RWPE1 (cell line): ENCODE measurements around the gene SUN2.
A peak's percentile ranks its signal among the peaks of the same experiment; 100 is the strongest.

Source experiments
- CTCF ChIA-PET: fragments of 350-600 bp; sonication (Branson Sonifier 250); formaldehyde crosslinking; extraction: SDS; loops from one replicate; lab custom pipeline; 2021; lab: Yijun Ruan, JAX
- POLR2A ChIA-PET: fragments of 400-600 bp; formaldehyde crosslinking; extraction: SDS; loops from one replicate; lab custom pipeline; 2020; ENCODE audit warnings: antibody characterized with exemption; ENCODE audit not compliant: low non-redundant PET; lab: Yijun Ruan, JAX
- DNase-seq: peaks from one replicate; pipeline ENCODE4 v3.0.0; 2012; ENCODE audit warnings: low spot score
- H3K27ac ChIP-seq: fragments of 450-650 bp; 2 replicates; pipeline ENCODE4 v1.5.1; 2017
- TF ChIP-seq, protein P1 (sequence below): fragments of 450-650 bp; conservative IDR thresholded peaks from 2 replicates; pipeline ENCODE4 v1.5.1; 2017; ENCODE audit warnings: low read depth, mild to moderate bottlenecking

Gene SUN2

DNA sequence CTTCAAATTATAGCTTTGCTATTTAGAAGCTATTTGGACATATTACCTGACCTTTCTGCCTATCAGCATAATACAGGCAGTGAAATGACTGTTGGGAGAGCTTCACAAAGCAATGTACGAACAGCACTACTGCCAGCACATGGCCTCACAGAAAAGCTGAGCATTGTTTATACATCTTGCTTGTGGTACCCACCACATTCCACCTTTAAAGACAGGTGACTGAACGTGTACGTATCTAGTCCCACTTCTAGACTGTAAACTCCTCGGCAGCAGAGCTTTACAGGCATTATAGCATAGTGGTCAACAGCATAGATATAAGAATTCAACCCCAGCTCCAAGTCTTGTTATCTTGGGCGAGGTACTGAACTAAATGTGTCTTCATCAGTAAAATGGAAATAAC, 56.7 kb downstream of the SUN2 start:
- ChIA-PET CTCF (interaction anchor here (0.9 to 2.0 kb wide), 2 partner anchors 18 to 34 kb away, joined by 3 to 7 read pairs; partner anchors contain the start of gene TOMM22), POLR2A (interaction anchor here (0.9 kb wide), 1 partner anchor 17 kb away, joined by 4 read pairs; the partner anchor contains the start of gene TOMM22)
- no peak for DNase-seq
- TF ChIP-seq, protein P1, sequence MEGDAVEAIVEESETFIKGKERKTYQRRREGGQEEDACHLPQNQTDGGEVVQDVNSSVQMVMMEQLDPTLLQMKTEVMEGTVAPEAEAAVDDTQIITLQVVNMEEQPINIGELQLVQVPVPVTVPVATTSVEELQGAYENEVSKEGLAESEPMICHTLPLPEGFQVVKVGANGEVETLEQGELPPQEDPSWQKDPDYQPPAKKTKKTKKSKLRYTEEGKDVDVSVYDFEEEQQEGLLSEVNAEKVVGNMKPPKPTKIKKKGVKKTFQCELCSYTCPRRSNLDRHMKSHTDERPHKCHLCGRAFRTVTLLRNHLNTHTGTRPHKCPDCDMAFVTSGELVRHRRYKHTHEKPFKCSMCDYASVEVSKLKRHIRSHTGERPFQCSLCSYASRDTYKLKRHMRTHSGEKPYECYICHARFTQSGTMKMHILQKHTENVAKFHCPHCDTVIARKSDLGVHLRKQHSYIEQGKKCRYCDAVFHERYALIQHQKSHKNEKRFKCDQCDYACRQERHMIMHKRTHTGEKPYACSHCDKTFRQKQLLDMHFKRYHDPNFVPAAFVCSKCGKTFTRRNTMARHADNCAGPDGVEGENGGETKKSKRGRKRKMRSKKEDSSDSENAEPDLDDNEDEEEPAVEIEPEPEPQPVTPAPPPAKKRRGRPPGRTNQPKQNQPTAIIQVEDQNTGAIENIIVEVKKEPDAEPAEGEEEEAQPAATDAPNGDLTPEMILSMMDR = no peak
- H3K27ac ChIP-seq = peak overlapping the region; percentile 65

DNA sequence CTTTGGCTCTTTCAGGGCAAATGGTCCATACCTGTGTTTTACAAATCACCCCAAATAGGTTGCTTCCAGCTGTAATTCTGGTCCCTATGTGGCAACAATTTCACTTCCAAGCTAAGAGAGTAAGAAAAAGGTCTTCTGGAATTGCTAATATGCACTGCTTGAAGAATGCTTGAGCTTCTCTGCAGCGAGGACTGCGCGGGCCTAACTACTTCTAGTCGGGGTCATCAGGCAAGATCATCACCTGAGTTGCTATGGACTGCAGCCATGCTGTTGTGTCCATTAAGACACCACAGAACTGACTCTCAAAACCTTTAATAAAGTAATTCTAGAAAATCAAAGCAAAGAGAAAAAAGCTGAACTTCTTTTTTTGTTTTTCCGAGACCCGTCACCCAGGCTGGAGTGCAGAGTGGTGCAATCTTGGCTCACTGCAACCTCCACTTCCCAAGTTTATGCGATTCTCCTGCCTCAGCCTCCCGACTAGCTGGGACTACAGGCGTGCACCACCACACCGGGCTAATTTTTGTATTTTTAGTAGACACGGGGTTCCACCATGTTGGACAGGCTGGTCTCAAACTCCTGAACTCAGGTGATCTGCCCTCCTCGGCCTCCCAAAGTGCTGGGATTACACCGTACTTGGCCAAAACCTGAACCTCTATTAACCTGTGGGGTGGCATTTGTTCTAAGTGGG, 57.2 kb downstream of the SUN2 start:
- POLR2A ChIA-PET = interaction anchor here (0.6 kb wide), 1 partner anchor 251 kb away, joined by 11 read pairs; no protein-coding TSS in a partner anchor
- TF ChIP-seq, protein P1 = no peak
- CTCF ChIA-PET = interaction anchor here (0.9 to 2.0 kb wide), 2 partner anchors 17 to 33 kb away, joined by 3 to 7 read pairs; partner anchors contain the start of gene TOMM22
- DNase-seq = no peak
- peak overlapping the region; percentile 65 for H3K27ac ChIP-seq

DNA sequence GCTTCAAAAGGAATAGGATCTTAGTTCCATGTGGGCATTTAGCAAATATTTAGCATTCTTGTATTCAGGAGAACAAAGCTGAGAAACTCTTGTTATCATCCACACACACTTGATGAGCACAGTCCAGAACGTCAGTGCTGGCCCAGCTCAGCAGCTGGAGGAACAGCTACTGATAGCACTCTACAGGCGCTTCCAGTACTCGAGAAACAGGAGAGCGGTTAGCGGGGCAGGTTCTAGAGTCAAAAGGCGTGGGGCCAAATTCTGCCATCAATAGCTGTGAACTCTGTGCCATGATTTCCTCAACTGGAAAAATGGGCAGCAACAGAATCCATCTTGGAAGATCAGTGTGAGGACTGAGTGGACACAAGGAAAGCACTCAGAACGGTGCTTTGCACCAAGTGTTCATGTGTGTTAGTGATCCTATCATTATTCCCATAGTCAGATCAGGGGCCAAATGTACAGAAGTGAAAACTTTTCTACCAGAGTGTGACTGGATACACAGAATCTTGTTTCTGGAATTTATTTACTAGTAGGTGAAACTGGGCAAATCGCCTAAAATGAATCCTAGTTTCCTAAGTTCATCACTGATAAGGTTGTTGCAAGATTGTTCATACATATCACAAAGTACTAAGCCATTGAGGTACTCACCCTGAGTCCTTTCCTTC, 58.2 kb downstream of the SUN2 start:
- ChIA-PET CTCF (no interaction called here), POLR2A (no interaction called here)
- H3K27ac ChIP-seq = peak overlapping the region; percentile 77
- DNase-seq = no peak
- TF ChIP-seq, protein P1 = no peak

DNA sequence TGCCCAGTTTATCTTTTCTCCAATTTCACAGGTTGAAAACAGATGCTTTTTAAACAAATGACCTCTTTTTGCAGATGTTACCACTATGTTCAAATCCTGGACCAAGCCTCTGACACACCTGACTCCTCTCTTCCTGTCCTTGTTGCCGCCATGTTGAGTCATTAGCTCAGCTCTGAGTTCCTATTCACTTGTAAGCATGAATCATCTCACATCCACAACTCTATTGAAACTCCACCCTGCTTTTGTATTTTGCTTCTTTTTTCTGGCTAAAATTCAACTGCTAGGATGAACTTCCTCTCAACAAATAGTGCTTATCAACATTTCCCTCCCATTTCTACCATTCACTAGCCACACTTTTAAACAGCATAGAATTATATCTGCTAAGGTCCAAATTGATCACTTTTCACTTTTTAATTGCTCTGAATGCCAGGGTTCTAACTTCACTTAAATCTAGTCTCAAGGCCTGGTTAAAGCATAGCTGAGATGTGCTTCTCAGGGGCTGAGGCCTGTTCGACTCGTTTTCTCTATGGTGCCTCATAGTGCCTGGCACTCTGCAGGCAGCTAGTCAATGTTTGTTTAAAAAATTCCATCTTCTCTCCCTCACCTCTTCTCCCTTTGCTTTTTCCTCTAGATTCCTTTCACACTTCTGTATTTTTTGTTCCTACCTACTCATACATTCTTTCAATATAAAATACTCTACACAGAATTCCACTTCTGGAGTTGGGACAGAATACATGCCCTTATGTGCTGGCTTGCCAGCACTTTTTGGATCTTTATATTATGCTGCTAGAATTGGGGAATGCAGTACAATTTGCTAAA, 59.0 kb downstream of the SUN2 start:
- ChIA-PET CTCF (interaction anchor here (0.7 kb wide), 1 partner anchor 468 kb away, joined by 3 read pairs; no protein-coding TSS in a partner anchor), POLR2A (no interaction called here)
- TF ChIP-seq, protein P1 = no peak
- DNase-seq = peak; percentile 77
- peak overlapping the region; percentile 77 for H3K27ac ChIP-seq

DNA sequence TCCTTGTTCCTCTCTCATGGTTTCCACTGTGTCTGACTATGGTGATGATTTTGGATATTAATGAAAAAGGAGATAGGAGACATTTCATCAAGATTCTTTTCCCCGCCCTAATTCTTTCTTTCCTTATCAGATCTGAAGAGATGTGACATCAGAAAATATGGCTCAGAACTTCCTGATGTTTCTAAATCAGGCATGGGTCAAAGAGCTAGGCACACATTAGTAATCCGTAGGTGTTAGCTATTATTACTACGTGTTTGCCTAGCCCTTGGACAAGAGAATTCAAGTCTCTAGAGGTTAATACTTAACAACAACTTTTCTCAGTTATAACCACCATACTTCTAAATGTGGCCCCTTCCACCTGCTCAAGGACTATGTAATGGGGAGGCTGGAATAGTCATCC, 60.9 kb downstream of the SUN2 start:
- H3K27ac ChIP-seq = no peak overlapping the region
- ChIA-PET CTCF (no interaction called here), POLR2A (interaction anchor here (0.6 kb wide), 1 partner anchor 11 kb away, joined by 5 read pairs; no protein-coding TSS in a partner anchor)
- TF ChIP-seq, protein P1 = no peak
- DNase-seq = no peak

DNA sequence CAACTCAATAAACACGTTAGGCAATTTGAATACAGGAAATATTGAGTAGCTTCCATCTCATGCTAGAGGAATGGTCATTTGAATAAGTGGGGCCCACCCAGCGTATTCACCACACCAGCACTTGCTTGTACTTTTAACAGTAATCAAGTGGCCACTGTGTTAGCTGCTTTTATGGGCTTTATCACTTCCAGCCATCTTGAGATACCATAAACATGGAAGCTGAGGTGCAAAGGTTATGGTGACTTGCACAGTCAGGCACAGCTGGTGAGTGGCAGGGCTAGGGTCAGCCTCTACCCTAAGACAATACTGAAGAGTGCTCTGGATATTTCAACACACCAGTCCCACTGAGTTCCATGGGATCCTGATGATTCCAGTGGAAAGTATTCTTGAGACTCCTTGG, 61.7 kb downstream of the SUN2 start:
- no peak for DNase-seq
- TF ChIP-seq, protein P1 = no peak
- ChIA-PET POLR2A (no interaction called here), CTCF (no interaction called here)
- no peak overlapping the region for H3K27ac ChIP-seq
